HEK293 (cell line): ENCODE results near the gene ARHGAP6.

Source experiments
- CTCF ChIA-PET: fragments of 350-600 bp; formaldehyde crosslinking; extraction: SDS; loops from one replicate; lab custom pipeline; 2021; ENCODE audit warnings: antibody characterized with exemption; lab: Yijun Ruan, JAX
- POLR2A ChIA-PET: fragments of 300-600 bp; formaldehyde crosslinking; extraction: SDS; loops from one replicate; lab custom pipeline; 2020; ENCODE audit warnings: antibody characterized with exemption, inconsistent platforms; lab: Yijun Ruan, JAX
- H3K27ac ChIP-seq: fragments of 200-500 bp; sonication (Bioruptor generic); 2 replicates; pipeline ENCODE4 v1.5.1; 2014; ENCODE audit warnings: low read depth, low read length, control low read depth, inconsistent platforms; ENCODE audit errors: extremely low read depth
- H3K36me3 ChIP-seq, 2 experiments: fragments of 200-500 bp in 1 of 2; sonication (Bioruptor generic) in 1 of 2; 1 replicate in 1 of 2; 2 replicates in 1 of 2; pipeline ENCODE4 v1.5.1; 2014 to 2017; ENCODE audit warnings: inconsistent platforms in 2 of 2, low read length in 2 of 2; ENCODE audit not compliant: control insufficient read depth in 2 of 2, insufficient read depth in 1 of 2
- H3K4me1 ChIP-seq: fragments of 200-500 bp; sonication (Bioruptor generic); 2 replicates; pipeline ENCODE4 v1.5.1; 2014; ENCODE audit warnings: mild to moderate bottlenecking, low read length, inconsistent platforms; ENCODE audit not compliant: control insufficient read depth, insufficient read depth
- H3K4me3 ChIP-seq: 2 replicates; pipeline ENCODE4 v1.5.1; 2011; ENCODE audit warnings: low read depth, mild to moderate bottlenecking, control low read depth, low read length, moderate library complexity
- H3K9me3 ChIP-seq: fragments of 200-500 bp; sonication (Bioruptor generic); 2 replicates; pipeline ENCODE4 v1.5.1; 2014; ENCODE audit warnings: low read depth, low read length, inconsistent platforms; ENCODE audit not compliant: control insufficient read depth, insufficient read depth
- FEZF1 ChIP-seq: fragments of 450-650 bp; formaldehyde crosslinking; IDR thresholded peaks from 2 replicates; pipeline ENCODE4 v1.5.1; 2016; ENCODE audit warnings: missing biosample characterization, missing genetic modification characterization
- HOXD13 ChIP-seq: sonication (generic); formaldehyde crosslinking; IDR thresholded peaks from 2 replicates; pipeline ENCODE4 v1.8.0; 2022; ENCODE audit warnings: missing genetic modification reagents, borderline replicate concordance
- IKZF3 ChIP-seq: fragments of 450-650 bp; IDR thresholded peaks from 2 replicates; pipeline ENCODE4 v1.5.0; 2018; ENCODE audit warnings: missing biosample characterization, mild to moderate bottlenecking, missing genetic modification characterization, moderate library complexity
- KLF16 ChIP-seq: fragments of 450-650 bp; formaldehyde crosslinking; IDR thresholded peaks from 2 replicates; pipeline ENCODE4 v1.5.1; 2017; ENCODE audit warnings: missing biosample characterization, missing genetic modification characterization
- KLF7 ChIP-seq: fragments of 450-650 bp; formaldehyde crosslinking; IDR thresholded peaks from 2 replicates; pipeline ENCODE4 v1.5.1; 2016; ENCODE audit warnings: missing biosample characterization, missing genetic modification characterization, borderline replicate concordance
- MYNN ChIP-seq: fragments of 450-650 bp; formaldehyde crosslinking; IDR thresholded peaks from 2 replicates; pipeline ENCODE4 v1.5.1; 2016; ENCODE audit warnings: missing biosample characterization, missing genetic modification characterization, borderline replicate concordance
- SP2 ChIP-seq: fragments of 450-650 bp; formaldehyde crosslinking; IDR thresholded peaks from 2 replicates; pipeline ENCODE4 v1.5.1; 2016; ENCODE audit warnings: missing biosample characterization, missing genetic modification characterization
- SP7 ChIP-seq: fragments of 450-650 bp; formaldehyde crosslinking; IDR thresholded peaks from 2 replicates; pipeline ENCODE4 v1.5.1; 2016; ENCODE audit warnings: missing biosample characterization, missing genetic modification characterization
- WT1 ChIP-seq: fragments of 450-650 bp; formaldehyde crosslinking; IDR thresholded peaks from 2 replicates; pipeline ENCODE4 v1.5.1; 2016; ENCODE audit warnings: missing biosample characterization, missing genetic modification characterization
- ZFP37 ChIP-seq: fragments of 450-650 bp; formaldehyde crosslinking; IDR thresholded peaks from 2 replicates; pipeline ENCODE4 v1.5.1; 2016; ENCODE audit warnings: missing biosample characterization, missing genetic modification characterization
- ZFP69B ChIP-seq: fragments of 450-650 bp; formaldehyde crosslinking; IDR thresholded peaks from 2 replicates; pipeline ENCODE4 v1.5.1; 2016; ENCODE audit warnings: missing biosample characterization, missing genetic modification characterization
- ZNF214 ChIP-seq: fragments of 450-650 bp; formaldehyde crosslinking; IDR thresholded peaks from 2 replicates; pipeline ENCODE4 v1.5.1; 2017; ENCODE audit warnings: missing biosample characterization, mild to moderate bottlenecking, missing genetic modification characterization, borderline replicate concordance
- ZNF302 ChIP-seq: fragments of 450-650 bp; formaldehyde crosslinking; IDR thresholded peaks from 2 replicates; pipeline ENCODE4 v1.5.1; 2016; ENCODE audit warnings: missing biosample characterization, missing genetic modification characterization, low read depth
- ZNF391 ChIP-seq: fragments of 450-650 bp; formaldehyde crosslinking; IDR thresholded peaks from 2 replicates; pipeline ENCODE4 v1.5.1; 2016; ENCODE audit warnings: low read depth, missing biosample characterization, missing genetic modification characterization, borderline replicate concordance
- ZNF426 ChIP-seq: fragments of 450-650 bp; formaldehyde crosslinking; IDR thresholded peaks from 2 replicates; pipeline ENCODE4 v1.5.1; 2017; ENCODE audit warnings: missing biosample characterization, missing genetic modification characterization, mild to moderate bottlenecking, inconsistent platforms, moderate library complexity
- ZNF501 ChIP-seq: fragments of 450-650 bp; formaldehyde crosslinking; IDR thresholded peaks from 2 replicates; pipeline ENCODE4 v1.5.1; 2016; ENCODE audit warnings: missing biosample characterization, missing genetic modification characterization
- ZNF549 ChIP-seq: fragments of 450-650 bp; IDR thresholded peaks from 2 replicates; pipeline ENCODE4 v1.5.1; 2018; ENCODE audit warnings: missing biosample characterization, missing genetic modification characterization, mild to moderate bottlenecking, inconsistent platforms, moderate library complexity
- ZNF571 ChIP-seq: fragments of 450-650 bp; formaldehyde crosslinking; IDR thresholded peaks from 2 replicates; pipeline ENCODE4 v1.5.0; 2017; ENCODE audit warnings: missing biosample characterization, missing genetic modification characterization
- ZNF621 ChIP-seq: fragments of 450-650 bp; formaldehyde crosslinking; IDR thresholded peaks from 2 replicates; pipeline ENCODE4 v1.5.1; 2017; ENCODE audit warnings: missing biosample characterization, missing genetic modification characterization
- ZNF660 ChIP-seq: fragments of 450-650 bp; IDR thresholded peaks from 2 replicates; pipeline ENCODE4 v1.5.1; 2018; ENCODE audit warnings: missing biosample characterization, mild to moderate bottlenecking, missing genetic modification characterization
- ZNF837 ChIP-seq: fragments of 450-650 bp; formaldehyde crosslinking; IDR thresholded peaks from 2 replicates; pipeline ENCODE4 v1.5.1; 2016; ENCODE audit warnings: missing biosample characterization, missing genetic modification characterization
- TF ChIP-seq, protein P1 (sequence below): fragments of 450-650 bp; formaldehyde crosslinking; IDR thresholded peaks from 2 replicates; pipeline ENCODE4 v1.5.1; 2016; ENCODE audit warnings: missing biosample characterization, missing genetic modification characterization
- TF ChIP-seq, protein P2 (sequence below): fragments of 450-650 bp; formaldehyde crosslinking; IDR thresholded peaks from 2 replicates; pipeline ENCODE4 v1.5.1; 2016; ENCODE audit warnings: missing biosample characterization, missing genetic modification characterization
- TF ChIP-seq, protein P3 (sequence below): sonication (generic); formaldehyde crosslinking; IDR thresholded peaks from 2 replicates; pipeline ENCODE4 v1.8.1; 2022; ENCODE audit warnings: mild to moderate bottlenecking, moderate library complexity, missing genetic modification reagents

ARHGAP6 gene

DNA sequence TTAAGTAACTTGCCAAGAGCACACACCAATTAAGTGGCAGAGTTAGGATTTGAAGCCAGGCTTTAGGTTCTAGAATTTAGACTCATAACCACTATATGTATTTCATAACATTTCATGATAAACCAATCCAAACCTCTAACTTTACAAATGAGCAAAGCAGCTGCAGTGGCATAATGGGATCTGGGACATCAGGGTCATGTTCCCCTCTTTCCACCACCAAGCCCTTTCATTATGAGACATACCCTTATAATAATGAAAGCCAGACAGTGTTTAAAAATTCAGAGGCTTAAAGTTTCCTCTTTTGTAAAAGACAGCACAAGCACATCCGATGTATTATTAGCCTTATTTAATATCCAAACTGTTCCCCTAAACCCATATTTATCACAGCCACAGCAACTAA, 400.8 kb downstream of the ARHGAP6 start:
- Histone ChIP-seq H3K4me1 (no peaks in the 10 kb centered on the region), H3K4me3 (no peak overlapping the region), H3K9me3 (no peaks in the 10 kb centered on the region), H3K27ac (no peak overlapping the region), H3K36me3 (no peaks in the 10 kb centered on the region)
- ChIA-PET CTCF (no interaction called here), POLR2A (no interaction called here)
- TF ChIP-seq ZFP37 (tag by site-specific recombination) (no peak), FEZF1 (tag by site-specific recombination) (no peak), SP7 (tag by site-specific recombination) (no peak)
- TF ChIP-seq, protein P1, sequence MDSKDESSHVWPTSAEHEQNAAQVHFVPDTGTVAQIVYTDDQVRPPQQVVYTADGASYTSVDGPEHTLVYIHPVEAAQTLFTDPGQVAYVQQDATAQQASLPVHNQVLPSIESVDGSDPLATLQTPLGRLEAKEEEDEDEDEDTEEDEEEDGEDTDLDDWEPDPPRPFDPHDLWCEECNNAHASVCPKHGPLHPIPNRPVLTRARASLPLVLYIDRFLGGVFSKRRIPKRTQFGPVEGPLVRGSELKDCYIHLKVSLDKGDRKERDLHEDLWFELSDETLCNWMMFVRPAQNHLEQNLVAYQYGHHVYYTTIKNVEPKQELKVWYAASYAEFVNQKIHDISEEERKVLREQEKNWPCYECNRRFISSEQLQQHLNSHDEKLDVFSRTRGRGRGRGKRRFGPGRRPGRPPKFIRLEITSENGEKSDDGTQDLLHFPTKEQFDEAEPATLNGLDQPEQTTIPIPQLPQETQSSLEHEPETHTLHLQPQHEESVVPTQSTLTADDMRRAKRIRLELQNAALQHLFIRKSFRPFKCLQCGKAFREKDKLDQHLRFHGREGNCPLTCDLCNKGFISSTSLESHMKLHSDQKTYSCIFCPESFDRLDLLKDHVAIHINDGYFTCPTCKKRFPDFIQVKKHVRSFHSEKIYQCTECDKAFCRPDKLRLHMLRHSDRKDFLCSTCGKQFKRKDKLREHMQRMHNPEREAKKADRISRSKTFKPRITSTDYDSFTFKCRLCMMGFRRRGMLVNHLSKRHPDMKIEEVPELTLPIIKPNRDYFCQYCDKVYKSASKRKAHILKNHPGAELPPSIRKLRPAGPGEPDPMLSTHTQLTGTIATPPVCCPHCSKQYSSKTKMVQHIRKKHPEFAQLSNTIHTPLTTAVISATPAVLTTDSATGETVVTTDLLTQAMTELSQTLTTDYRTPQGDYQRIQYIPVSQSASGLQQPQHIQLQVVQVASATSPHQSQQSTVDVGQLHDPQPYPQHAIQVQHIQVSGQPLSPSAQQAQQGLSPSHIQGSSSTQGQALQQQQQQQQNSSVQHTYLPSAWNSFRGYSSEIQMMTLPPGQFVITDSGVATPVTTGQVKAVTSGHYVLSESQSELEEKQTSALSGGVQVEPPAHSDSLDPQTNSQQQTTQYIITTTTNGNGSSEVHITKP (tag by site-specific recombination) = no peak

DNA sequence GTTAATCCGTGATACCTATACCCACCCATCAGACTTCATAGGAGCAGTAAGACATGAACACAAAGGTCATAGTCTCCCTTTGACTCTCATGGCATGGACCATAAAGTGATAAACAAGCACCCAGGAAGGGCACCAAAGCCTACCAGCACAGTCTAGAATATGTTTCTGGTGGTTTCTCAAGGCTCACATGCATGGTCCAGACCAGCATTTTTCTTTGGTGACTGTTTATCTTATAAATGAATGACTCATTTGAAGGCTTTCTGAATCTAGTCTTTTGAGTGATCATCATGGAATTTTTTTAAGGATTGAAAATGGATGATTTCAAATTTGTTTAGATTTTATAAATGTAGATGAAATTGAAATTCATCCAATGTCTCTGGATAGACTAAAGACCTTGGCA, 404.5 kb downstream of the ARHGAP6 start:
- POLR2A ChIA-PET = no interaction called here
- CTCF ChIA-PET = no interaction called here
- Histone ChIP-seq H3K27ac (no peak overlapping the region), H3K36me3 (no peaks in the 10 kb centered on the region), H3K4me1 (no peaks in the 10 kb centered on the region), H3K4me3 (no peak overlapping the region), H3K9me3 (no peaks in the 10 kb centered on the region)
- TF ChIP-seq ZNF549 = no peak
- TF ChIP-seq ZNF621 (tag by site-specific recombination) = no peak
- no peak for TF ChIP-seq ZNF302 (tag by site-specific recombination)
- no peak for TF ChIP-seq HOXD13 (CRISPR knock-in tag)
- no peak for TF ChIP-seq ZNF426 (tag by site-specific recombination)
- TF ChIP-seq ZNF501 = no peak
- TF ChIP-seq ZNF837 (tag by site-specific recombination) = no peak
- no peak for TF ChIP-seq KLF16 (tag by site-specific recombination)
- TF ChIP-seq, protein P2, sequence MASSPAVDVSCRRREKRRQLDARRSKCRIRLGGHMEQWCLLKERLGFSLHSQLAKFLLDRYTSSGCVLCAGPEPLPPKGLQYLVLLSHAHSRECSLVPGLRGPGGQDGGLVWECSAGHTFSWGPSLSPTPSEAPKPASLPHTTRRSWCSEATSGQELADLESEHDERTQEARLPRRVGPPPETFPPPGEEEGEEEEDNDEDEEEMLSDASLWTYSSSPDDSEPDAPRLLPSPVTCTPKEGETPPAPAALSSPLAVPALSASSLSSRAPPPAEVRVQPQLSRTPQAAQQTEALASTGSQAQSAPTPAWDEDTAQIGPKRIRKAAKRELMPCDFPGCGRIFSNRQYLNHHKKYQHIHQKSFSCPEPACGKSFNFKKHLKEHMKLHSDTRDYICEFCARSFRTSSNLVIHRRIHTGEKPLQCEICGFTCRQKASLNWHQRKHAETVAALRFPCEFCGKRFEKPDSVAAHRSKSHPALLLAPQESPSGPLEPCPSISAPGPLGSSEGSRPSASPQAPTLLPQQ (tag by site-specific recombination) = no peak
- no peak for TF ChIP-seq ZFP69B (tag by site-specific recombination)
- no peak for TF ChIP-seq MYNN (tag by site-specific recombination)
- no peak for TF ChIP-seq WT1 (tag by site-specific recombination)

DNA sequence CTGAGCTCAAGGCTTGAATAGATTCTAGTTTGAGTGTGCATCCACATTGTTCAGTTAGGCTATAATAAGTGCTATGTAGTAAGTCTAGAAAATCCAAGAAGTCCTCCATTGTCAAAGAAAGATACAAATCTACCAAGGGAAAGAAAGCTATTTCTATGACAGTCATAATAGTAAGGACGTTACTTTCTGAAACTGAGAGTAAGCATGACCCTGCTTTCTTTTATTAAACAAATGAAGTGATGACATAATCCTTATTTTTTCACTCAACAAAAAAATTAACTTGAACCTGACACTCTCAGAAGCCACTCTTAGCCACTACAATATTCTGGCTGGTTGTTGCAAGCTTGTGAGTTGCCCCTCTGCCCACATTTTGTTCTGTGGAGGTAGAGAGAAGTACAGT, 406.3 kb downstream of the ARHGAP6 start:
- Histone ChIP-seq H3K4me3 (no peak overlapping the region), H3K27ac (no peak overlapping the region), H3K36me3 (no peaks in the 10 kb centered on the region), H3K9me3 (no peaks in the 10 kb centered on the region), H3K4me1 (no peaks in the 10 kb centered on the region)
- ChIA-PET POLR2A (no interaction called here), CTCF (no interaction called here)
- TF ChIP-seq, protein P3, sequence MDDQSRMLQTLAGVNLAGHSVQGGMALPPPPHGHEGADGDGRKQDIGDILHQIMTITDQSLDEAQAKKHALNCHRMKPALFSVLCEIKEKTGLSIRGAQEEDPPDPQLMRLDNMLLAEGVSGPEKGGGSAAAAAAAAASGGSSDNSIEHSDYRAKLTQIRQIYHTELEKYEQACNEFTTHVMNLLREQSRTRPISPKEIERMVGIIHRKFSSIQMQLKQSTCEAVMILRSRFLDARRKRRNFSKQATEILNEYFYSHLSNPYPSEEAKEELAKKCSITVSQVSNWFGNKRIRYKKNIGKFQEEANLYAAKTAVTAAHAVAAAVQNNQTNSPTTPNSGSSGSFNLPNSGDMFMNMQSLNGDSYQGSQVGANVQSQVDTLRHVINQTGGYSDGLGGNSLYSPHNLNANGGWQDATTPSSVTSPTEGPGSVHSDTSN (CRISPR knock-in tag) = no peak
- TF ChIP-seq ZNF660 (tag by site-specific recombination) (no peak), ZNF571 (tag by site-specific recombination) (no peak), ZNF391 (tag by site-specific recombination) (no peak), KLF7 (tag by site-specific recombination) (no peak), SP2 (no peak), ZNF214 (tag by site-specific recombination) (no peak), IKZF3 (tag by site-specific recombination) (no peak)
